Calu3 (cell line): ENCODE data around the gene MOV10L1. TPM values are rescaled to one million over a fixed set of nuclear protein-coding genes. Genes with fewer than 3 reads are reported as not detected.

Experiments used
- total RNA-seq: library from RNA; stranded (reverse); gene quantifications from 2 replicates; pipeline ENCODE4 v1.2.3, GENCODE V29; 2022

MOV10L1 gene
- total RNA-seq, 1 experiment from 2014 or later: not detected

Other genes starting within 250 kb of the MOV10L1 start
- 28.1 and 30.0 TPM in 2 replicates for gene ZBED4, start 236.2 kb upstream of the MOV10L1 start, total RNA-seq
- gene ALG12, start 171.6 kb upstream of the MOV10L1 start, total RNA-seq: 25.4 and 27.0 TPM in 2 replicates
- 57.8 and 64.6 TPM in 2 replicates for gene CRELD2, start 171.4 kb upstream of the MOV10L1 start, total RNA-seq
- gene PIM3, start 129.2 kb upstream of the MOV10L1 start, total RNA-seq: 86.3 and 97.3 TPM in 2 replicates
- not detected in 2 replicates for gene IL17REL, start 77.2 kb upstream of the MOV10L1 start, total RNA-seq
- not detected in 2 replicates for gene TTLL8, start 31.7 kb upstream of the MOV10L1 start, total RNA-seq
- gene MLC1, start 4.6 kb upstream of the MOV10L1 start, total RNA-seq: not detected in 2 replicates
- 1.6 and 2.0 TPM in 2 replicates for gene PANX2, start 80.7 kb downstream of the MOV10L1 start, total RNA-seq
- 57.3 and 62.9 TPM in 2 replicates for gene TRABD, start 95.9 kb downstream of the MOV10L1 start, total RNA-seq
- gene SELENOO, start 111.0 kb downstream of the MOV10L1 start, total RNA-seq: 28.6 and 29.5 TPM in 2 replicates
- 49.7 and 54.7 TPM in 2 replicates for gene TUBGCP6, start 155.0 kb downstream of the MOV10L1 start, total RNA-seq
- gene HDAC10, start 161.3 kb downstream of the MOV10L1 start, total RNA-seq: 52.9 and 69.2 TPM in 2 replicates
- gene MAPK12, start 171.7 kb downstream of the MOV10L1 start, total RNA-seq: 21.1 and 27.5 TPM in 2 replicates
- 14.3 and 23.7 TPM in 2 replicates for gene MAPK11, start 180.4 kb downstream of the MOV10L1 start, total RNA-seq
- 298 and 337 TPM in 2 replicates for gene PLXNB2, start 217.6 kb downstream of the MOV10L1 start, total RNA-seq
- gene DENND6B, start 237.0 kb downstream of the MOV10L1 start, total RNA-seq: 13.2 and 19.0 TPM in 2 replicates